ENCODE data around the gene KCNC2.

- TF ChIP-seq CTCF (conservative IDR thresholded peaks at IDR 0.05; ENCODE audit: low read depth, low read length), result no peak
- no peak for TF ChIP-seq EZH2 (IDR thresholded peaks at IDR 0.05; ENCODE audit: borderline replicate concordance, low read depth, low read length, poor library complexity, severe bottlenecking)
These were observed 47.9 kb upstream of the KCNC2 start for GRCh38 chr12:75257510-75257909.

Data from A673 (cell line).